HG03439 (cell line): ENCODE data around the gene SLC25A45.

Source experiments
- ATAC-seq: cut with Tn5 transposase; IDR thresholded peaks from one replicate; pipeline ENCODE4 v1.9.1; 2021; ENCODE audit warnings: mild to moderate bottlenecking, moderate library complexity; ENCODE audit not compliant: unreplicated experiment

Gene SLC25A45, protein sequence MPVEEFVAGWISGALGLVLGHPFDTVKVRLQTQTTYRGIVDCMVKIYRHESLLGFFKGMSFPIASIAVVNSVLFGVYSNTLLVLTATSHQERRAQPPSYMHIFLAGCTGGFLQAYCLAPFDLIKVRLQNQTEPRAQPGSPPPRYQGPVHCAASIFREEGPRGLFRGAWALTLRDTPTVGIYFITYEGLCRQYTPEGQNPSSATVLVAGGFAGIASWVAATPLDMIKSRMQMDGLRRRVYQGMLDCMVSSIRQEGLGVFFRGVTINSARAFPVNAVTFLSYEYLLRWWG

DNA sequence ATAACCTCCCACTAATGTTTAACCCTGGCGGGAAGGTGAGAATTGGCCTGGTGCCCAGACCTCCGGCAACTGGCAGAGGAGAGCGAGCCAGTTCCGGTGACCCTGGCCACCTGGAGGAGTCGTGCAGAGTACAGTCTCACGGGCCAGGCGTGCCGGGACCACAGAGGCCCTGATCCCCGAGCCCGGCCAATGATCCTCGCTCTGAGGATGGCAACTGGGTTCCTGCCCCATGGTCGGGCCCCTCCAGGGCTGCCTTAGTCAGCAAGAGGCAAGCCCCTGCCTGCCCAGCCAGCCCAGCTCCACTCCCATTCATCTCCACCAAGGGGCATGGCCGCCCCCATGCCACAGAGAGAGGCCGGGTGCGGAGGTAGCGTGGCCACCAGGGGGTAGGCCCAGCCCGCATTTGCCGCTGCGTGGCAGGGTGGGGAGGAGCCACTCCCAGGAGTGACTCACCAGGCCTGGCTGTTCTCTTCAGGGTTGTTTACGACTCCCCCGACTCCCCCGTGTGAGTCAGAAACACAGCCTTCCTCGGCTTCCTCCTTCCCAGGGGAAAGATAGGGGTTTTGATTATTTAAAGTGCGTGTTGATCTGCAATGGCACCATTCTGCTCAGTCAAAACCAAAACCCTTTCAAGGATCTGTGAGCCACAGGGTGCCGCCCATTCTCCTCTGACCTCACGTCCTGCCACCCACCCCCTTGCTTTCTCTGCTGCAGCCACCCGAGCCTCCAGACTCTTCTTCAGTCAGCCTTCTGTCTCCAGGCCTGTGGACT lies at the start of gene SLC25A45:
SLC25A45 (minus strand) TSS at position 614 of the 771 bp plus-strand sequence. CDS start 695 bp downstream, outside the sequence.
- ATAC-seq: peak; percentile 68

DNA sequence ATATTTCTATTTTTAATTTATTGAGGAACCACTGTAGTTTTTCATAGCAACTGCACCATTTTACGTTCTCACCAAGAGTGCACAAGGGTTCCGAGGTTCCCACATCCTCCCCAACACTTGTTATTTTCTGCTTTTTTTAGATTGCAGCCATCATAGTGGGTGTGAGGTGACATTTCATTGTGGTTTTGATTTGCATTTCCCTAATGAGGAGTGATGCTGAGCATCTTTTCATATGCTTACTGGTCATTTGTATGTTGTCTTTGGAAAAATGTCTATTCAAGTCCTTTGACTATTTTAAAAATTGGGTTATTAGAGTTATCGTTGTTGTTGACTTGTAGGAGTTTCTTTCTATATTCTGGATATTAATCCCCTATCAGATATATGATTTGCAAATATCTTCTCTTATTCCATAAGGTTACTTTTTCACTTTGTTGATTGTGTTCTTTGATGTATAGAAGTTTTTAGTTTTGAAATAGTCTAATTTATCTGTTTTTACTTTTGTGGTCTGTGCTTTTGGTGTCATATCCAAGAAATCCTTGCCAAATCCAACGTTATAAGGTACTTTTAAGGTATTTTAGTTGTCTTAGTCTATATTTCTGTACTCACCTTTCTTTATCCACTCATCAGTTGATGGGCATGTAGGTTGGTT lies 49.1 kb upstream of the SLC25A45 start:
- no peak for ATAC-seq

- ATAC-seq: no peak
These were observed 48.2 kb upstream of the SLC25A45 start for GRCh38 chr11:65430406-65431217.

DNA sequence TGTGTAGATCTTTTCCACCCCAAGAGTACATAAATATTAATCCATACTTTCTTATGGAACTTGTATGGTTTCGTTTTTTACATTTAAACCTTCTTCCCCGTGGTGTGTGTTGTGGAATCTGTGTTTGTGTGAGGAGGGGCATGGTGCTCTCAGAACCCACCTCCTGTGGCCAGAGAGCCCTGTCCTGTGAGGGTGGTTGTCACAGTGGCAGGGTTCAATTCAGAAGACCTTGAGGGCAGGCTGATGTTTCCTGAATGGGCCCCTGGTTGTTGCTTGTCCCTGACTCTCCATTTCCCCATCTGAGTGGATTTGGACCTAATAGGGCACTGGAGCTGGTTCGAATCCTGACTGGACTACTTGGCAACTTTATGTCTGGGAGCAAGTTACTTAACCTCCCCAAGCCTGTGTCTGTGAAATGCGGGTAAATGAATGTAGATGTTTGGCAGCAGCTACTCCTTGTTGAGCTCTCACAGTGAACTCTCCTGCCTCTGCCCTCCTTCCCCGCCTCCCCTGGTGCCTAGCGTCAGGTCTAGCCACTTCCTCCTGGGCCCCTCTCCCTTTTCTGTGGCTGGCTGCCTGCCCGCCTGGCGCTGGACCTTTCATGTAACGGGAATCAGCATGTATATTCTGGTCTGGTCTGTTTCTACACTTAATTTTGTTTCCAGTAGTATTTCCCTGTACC lies 47.4 kb upstream of the SLC25A45 start:
- ATAC-seq: no peak

GRCh38 chr11:65429068-65429681 lies 46.7 kb upstream of the SLC25A45 start:
- ATAC-seq: no peak

- no peak for ATAC-seq
These were observed 46.2 kb upstream of the SLC25A45 start for GRCh38 chr11:65428578-65429067.

DNA sequence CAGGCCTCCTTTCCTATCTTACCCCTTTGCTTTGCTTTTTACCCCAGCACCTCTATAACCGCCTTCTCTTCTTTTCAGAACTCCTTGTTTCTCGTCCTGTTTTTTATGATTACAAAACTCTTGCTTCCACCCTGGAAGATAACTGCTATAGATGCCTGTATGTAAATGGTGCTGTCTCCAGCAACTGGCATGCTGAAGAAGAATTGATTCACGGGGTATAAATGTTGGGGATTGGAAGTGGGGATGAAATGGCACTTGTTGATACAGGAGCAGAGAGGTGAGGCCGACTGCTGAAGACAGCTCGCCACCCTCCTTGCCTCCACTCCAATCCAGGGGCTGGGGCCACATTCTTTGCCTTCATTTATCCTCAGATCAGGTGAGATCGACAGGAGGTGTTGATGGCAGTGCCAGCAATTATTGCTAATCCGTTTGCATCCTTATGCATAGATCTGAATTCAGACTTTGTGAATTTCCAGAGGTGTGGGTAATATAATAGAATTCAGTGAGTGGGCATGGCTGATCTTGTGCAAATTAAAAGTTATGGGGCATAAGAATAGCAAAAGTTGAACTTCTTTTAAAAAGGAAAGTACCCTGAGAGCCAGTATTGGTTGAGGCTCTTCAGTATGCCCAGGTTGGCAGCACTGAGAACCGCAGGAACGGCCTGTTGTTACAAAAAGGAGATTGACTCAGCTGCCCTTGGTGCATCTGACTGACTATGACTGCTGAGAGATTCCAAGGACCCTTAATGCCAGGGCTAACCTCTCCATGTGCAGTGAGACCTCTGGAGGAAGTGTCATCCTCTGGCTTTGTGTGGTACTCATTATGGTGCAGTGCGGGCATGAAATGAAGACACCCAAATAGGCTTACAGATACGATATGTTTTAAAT lies 45.5 kb upstream of the SLC25A45 start:
- no peak for ATAC-seq

DNA sequence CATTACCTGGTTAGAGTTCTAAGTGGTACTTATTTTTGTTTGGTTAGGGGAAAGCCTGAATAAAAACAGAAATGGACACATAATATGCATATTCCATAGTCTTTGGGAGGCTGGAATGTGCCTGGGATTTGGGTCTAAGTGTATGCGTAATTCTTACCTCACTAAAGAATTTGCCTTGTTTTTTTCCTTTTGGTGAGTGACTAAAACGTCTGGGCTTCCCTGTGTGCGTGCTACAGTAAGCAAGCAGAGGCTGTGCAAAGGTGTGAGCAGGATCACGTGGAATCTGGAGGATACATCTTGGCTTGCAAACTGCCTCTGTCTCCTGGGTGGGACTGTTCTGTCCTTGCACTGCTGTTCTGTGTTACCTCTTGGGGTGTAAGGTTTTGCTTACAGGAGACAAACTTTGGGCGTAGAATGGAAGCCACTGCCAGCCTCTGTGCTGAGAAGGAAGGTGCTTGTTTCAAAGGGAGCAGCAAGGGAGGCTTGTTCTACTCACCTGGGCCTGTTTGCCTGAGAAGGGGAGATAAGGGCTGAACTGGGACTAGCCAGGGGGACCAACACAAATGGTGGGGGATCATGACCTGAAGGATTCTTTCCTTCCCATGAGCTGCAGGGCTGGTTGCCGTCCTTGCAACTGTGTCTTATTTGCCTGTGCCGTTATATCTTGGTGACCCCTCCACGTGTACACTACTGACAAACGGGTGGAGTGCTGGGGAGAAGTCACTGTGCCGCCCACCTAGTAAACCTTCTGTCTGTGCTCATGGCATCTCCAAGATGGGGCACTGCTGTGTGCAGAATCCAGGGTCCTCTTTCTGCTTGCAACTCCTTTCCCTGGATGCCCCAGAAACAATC lies 44.6 kb upstream of the SLC25A45 start:
- ATAC-seq: no peak

DNA sequence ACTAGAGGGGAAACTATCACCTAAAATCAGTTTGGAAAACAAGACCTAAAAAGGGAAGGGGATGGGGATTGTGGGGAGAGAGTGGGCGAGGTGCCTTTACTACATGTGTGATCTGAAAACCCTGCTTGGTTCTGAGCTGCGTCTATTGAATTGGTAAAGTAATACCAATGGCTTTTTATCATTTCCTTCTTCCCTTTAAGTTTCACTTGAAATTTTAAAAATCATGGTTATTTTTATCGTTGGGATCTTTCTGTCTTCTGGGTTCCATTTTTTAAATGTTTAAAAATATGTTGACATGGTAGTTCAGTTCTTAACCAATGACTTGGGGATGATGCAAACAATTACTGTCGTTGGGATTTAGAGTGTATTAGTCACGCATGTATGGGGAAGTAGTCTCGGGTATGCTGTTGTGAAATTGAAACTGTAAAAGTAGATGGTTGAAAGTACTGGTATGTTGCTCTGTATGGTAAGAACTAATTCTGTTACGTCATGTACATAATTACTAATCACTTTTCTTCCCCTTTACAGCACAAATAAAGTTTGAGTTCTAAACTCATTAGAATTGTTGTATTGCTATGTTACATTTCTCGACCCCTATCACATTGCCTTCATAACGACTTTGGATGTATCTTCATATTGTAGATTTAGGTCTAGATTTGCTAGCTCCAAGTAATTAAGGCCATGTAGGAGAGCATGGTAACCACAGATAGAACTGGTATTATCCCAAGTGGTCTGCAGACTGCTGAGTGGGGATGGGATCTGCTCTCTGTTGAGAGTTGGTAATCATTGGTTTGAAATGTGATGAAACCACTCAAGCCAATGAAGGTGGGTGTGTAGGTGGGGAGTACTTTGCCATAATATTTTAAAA lies 43.8 kb upstream of the SLC25A45 start:
- no peak for ATAC-seq

GRCh38 chr11:65425105-65425970 lies 42.9 kb upstream of the SLC25A45 start:
- no peak for ATAC-seq

- ATAC-seq: no peak
These were observed 42.0 kb upstream of the SLC25A45 start for GRCh38 chr11:65424205-65425104.

- ATAC-seq: no peak
These were observed 41.2 kb upstream of the SLC25A45 start for GRCh38 chr11:65423516-65424204.

- ATAC-seq: no peak
These were observed 40.4 kb upstream of the SLC25A45 start, which contains the start of gene NEAT1 for GRCh38 chr11:65422633-65423515. Gene NEAT1, plus strand, starts transcription at chr11:65422798.
